ENCODE results near the gene TMTC4.

DNA sequence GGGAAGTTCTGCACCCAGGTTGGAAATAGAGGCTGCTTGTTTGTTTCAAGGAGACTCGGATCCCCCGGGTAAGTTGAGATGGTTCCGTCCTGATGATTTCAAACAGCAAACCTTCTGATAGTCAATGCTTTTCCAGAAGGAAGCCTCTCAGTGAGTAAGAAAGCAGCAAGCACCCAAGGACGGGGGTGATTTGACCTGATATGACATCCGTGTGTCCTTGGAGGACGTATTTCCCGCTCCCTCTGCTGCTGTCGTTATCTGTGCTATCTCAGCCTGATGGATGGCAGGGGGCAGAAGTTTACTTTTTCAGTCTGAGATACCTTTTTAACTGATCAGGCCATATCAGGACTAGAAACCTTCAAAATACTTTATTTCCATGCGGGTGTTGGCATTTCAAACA lies 80.3 kb downstream of the TMTC4 start:
- TF ChIP-seq CTCF (tag by site-specific recombination; IDR thresholded peaks at IDR 0.05), result no peak
- no peak for TF ChIP-seq MYNN (tag by site-specific recombination; IDR thresholded peaks at IDR 0.05; ENCODE audit: borderline replicate concordance)
- no peak for TF ChIP-seq MZF1 (tag by site-specific recombination; IDR thresholded peaks at IDR 0.05; ENCODE audit: borderline replicate concordance)
- TF ChIP-seq, protein P1, sequence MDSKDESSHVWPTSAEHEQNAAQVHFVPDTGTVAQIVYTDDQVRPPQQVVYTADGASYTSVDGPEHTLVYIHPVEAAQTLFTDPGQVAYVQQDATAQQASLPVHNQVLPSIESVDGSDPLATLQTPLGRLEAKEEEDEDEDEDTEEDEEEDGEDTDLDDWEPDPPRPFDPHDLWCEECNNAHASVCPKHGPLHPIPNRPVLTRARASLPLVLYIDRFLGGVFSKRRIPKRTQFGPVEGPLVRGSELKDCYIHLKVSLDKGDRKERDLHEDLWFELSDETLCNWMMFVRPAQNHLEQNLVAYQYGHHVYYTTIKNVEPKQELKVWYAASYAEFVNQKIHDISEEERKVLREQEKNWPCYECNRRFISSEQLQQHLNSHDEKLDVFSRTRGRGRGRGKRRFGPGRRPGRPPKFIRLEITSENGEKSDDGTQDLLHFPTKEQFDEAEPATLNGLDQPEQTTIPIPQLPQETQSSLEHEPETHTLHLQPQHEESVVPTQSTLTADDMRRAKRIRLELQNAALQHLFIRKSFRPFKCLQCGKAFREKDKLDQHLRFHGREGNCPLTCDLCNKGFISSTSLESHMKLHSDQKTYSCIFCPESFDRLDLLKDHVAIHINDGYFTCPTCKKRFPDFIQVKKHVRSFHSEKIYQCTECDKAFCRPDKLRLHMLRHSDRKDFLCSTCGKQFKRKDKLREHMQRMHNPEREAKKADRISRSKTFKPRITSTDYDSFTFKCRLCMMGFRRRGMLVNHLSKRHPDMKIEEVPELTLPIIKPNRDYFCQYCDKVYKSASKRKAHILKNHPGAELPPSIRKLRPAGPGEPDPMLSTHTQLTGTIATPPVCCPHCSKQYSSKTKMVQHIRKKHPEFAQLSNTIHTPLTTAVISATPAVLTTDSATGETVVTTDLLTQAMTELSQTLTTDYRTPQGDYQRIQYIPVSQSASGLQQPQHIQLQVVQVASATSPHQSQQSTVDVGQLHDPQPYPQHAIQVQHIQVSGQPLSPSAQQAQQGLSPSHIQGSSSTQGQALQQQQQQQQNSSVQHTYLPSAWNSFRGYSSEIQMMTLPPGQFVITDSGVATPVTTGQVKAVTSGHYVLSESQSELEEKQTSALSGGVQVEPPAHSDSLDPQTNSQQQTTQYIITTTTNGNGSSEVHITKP (tag by site-specific recombination; IDR thresholded peaks at IDR 0.05), result no peak
- no peak for TF ChIP-seq ZFP41 (tag by site-specific recombination; IDR thresholded peaks at IDR 0.05; ENCODE audit: borderline replicate concordance)
- no peak for TF ChIP-seq ZNF174 (tag by site-specific recombination; IDR thresholded peaks at IDR 0.05)
- no peak for TF ChIP-seq ZNF350 (tag by site-specific recombination; IDR thresholded peaks at IDR 0.05)
- TF ChIP-seq, protein P2, sequence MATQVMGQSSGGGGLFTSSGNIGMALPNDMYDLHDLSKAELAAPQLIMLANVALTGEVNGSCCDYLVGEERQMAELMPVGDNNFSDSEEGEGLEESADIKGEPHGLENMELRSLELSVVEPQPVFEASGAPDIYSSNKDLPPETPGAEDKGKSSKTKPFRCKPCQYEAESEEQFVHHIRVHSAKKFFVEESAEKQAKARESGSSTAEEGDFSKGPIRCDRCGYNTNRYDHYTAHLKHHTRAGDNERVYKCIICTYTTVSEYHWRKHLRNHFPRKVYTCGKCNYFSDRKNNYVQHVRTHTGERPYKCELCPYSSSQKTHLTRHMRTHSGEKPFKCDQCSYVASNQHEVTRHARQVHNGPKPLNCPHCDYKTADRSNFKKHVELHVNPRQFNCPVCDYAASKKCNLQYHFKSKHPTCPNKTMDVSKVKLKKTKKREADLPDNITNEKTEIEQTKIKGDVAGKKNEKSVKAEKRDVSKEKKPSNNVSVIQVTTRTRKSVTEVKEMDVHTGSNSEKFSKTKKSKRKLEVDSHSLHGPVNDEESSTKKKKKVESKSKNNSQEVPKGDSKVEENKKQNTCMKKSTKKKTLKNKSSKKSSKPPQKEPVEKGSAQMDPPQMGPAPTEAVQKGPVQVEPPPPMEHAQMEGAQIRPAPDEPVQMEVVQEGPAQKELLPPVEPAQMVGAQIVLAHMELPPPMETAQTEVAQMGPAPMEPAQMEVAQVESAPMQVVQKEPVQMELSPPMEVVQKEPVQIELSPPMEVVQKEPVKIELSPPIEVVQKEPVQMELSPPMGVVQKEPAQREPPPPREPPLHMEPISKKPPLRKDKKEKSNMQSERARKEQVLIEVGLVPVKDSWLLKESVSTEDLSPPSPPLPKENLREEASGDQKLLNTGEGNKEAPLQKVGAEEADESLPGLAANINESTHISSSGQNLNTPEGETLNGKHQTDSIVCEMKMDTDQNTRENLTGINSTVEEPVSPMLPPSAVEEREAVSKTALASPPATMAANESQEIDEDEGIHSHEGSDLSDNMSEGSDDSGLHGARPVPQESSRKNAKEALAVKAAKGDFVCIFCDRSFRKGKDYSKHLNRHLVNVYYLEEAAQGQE (tag by site-specific recombination; IDR thresholded peaks at IDR 0.05), result no peak
- TF ChIP-seq ZNF664 (tag by site-specific recombination; IDR thresholded peaks at IDR 0.05), result no peak
- TF ChIP-seq ZNF785 (tag by site-specific recombination; IDR thresholded peaks at IDR 0.05), result no peak
- TF ChIP-seq, protein P3, sequence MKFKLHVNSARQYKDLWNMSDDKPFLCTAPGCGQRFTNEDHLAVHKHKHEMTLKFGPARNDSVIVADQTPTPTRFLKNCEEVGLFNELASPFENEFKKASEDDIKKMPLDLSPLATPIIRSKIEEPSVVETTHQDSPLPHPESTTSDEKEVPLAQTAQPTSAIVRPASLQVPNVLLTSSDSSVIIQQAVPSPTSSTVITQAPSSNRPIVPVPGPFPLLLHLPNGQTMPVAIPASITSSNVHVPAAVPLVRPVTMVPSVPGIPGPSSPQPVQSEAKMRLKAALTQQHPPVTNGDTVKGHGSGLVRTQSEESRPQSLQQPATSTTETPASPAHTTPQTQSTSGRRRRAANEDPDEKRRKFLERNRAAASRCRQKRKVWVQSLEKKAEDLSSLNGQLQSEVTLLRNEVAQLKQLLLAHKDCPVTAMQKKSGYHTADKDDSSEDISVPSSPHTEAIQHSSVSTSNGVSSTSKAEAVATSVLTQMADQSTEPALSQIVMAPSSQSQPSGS (tag by site-specific recombination; IDR thresholded peaks at IDR 0.05; ENCODE audit: low read depth), result no peak
- no peak for TF ChIP-seq ZNF132 (tag by site-specific recombination; IDR thresholded peaks at IDR 0.05; ENCODE audit: borderline replicate concordance)
